Breast epithelium (tissue), 3 donors: ENCODE data around the gene ADARB1.

ENCODE experiments used
- POLR2A ChIP-seq: fragments of 450-650 bp; IDR thresholded peaks from one replicate; pipeline ENCODE4 v1.6.1; 2016; ENCODE audit warnings: antibody characterized with exemption, mild to moderate bottlenecking, moderate library complexity
- POLR2AphosphoS5 ChIP-seq, 3 donors: sonication (generic); formaldehyde crosslinking; IDR thresholded peaks; one replicate each; pipeline ENCODE4 v1.6.1; 2017; ENCODE audit warnings: antibody characterized with exemption in 3 of 3

- TF ChIP-seq POLR2A, result no peak
- TF ChIP-seq POLR2AphosphoS5 (IDR thresholded peaks at IDR 0.05), result no peak
Observed at GRCh38 chr21:45114072-45114471, 39.7 kb downstream of the ADARB1 start.
